Measurements from ENCODE around the gene SLC22A6.

GRCh38 chr11:62931499-62932278 lies 53.1 kb downstream of the SLC22A6 start:
- TF ChIP-seq NFIC (IDR thresholded peaks at IDR 0.05) = no peak
- no peak for TF ChIP-seq CREB1 (IDR thresholded peaks at IDR 0.05; ENCODE audit: low read depth)
